Uterus (tissue), 4 donors: Measurements from ENCODE around the gene ARHGEF10L. TPM values are rescaled to one million over a fixed set of nuclear protein-coding genes. Genes with fewer than 3 reads are reported as not detected.

Source experiments
- DNase-seq, 2 donors: peaks; one replicate each; pipeline ENCODE4 v3.0.0-alpha.2; 2019 to 2020
- H3K27ac ChIP-seq, 2 donors: fragments of 200-600 bp; sonication (generic); 1 replicate in 1 of 2; 2 replicates in 1 of 2; pipeline ENCODE4 v1.5.1; 2016 to 2018
- H3K27me3 ChIP-seq, 2 donors: fragments of 200-600 bp; sonication (generic); one replicate each; pipeline ENCODE4 v1.5.1; 2018 to 2019; ENCODE audit warnings: control low read depth in 1 of 2
- H3K36me3 ChIP-seq, 2 donors: fragments of 200-600 bp; sonication (generic); one replicate each; pipeline ENCODE4 v1.5.1; 2019; ENCODE audit warnings: control low read depth in 1 of 2
- H3K4me1 ChIP-seq, 2 donors: fragments of 200-600 bp; sonication (generic); one replicate each; pipeline ENCODE4 v1.5.1; 2018 to 2019; ENCODE audit warnings: control low read depth in 1 of 2
- H3K4me3 ChIP-seq, 2 donors: fragments of 200-600 bp; sonication (generic); 1 replicate in 1 of 2; 2 replicates in 1 of 2; pipeline ENCODE4 v1.5.1; 2018 to 2019; ENCODE audit warnings: mild to moderate bottlenecking in 1 of 2
- H3K9me3 ChIP-seq, 2 donors: fragments of 200-600 bp; sonication (generic); one replicate each; pipeline ENCODE4 v1.5.1; 2019; ENCODE audit warnings: control low read depth in 1 of 2
- POLR2A ChIP-seq, 2 donors: fragments of 450-650 bp; IDR thresholded peaks; one replicate each; pipeline ENCODE4 v1.6.1; 2016; ENCODE audit warnings: antibody characterized with exemption in 2 of 2, mild to moderate bottlenecking in 1 of 2, moderate library complexity in 1 of 2
- intact Hi-C: fragments of 100-400 bp; cut with DNase I; formaldehyde crosslinking; loops from one replicate; pipeline ENCODE4 v1.15.1; 2023; ENCODE audit warnings: low total_unique reads
- total RNA-seq, 4 donors: library from RNA; depleted of rRNA in 3 of 4; stranded (reverse); fragments of >200 nt in 3 of 4; gene quantifications; one replicate each; pipeline versions ENCODE4 v1.1.0 to v1.2.4, GENCODE V29; 2014 to 2023
- TF ChIP-seq, protein P1 (sequence below), 4 experiments: fragments of 200-600 bp in 2 of 4; fragments of 450-650 bp in 2 of 4; sonication (generic) in 2 of 4; IDR thresholded peaks; one replicate each; pipeline ENCODE4 v1.5.1; 2016 to 2019; ENCODE audit warnings: antibody characterized with exemption in 4 of 4, mild to moderate bottlenecking in 2 of 4, moderate library complexity in 1 of 4
- donor health status: DM: yes; HTN: yes; CAD: no.

ARHGEF10L gene
- total RNA-seq, 4 donors from 2014 or later = 5.6 to 61.9 (median 19.1) TPM

- intact Hi-C loops = no loop called here
- Histone ChIP-seq H3K36me3 (no peaks in the 10 kb centered on the region), H3K4me1 (no peaks in the 10 kb centered on the region)
These were observed 93.2 kb downstream of the ARHGEF10L start for GRCh38 chr1:17632541-17633184.

DNA sequence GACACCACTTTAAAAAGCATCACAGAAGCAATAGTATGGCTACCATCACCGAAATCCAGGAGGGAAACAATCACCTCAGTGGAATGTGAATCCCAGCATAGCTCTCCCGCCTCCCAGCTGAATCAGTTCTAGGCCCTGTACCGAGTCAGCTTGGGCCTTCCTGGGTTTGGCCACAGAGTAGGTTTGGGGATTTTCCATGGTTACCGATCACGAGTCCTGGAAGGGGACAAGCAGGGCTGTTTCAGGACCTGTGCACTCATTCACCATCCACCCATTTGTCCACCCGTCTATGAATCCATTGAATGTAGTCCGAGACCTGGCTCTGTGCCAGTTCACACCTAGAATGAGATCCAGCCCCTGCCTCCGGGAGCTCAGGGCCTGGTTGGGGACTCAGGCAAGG lies 94.2 kb downstream of the ARHGEF10L start:
- no peak for DNase-seq
- H3K9me3 ChIP-seq = no peaks in the 10 kb centered on the region
- H3K36me3 ChIP-seq = no peaks in the 10 kb centered on the region
- intact Hi-C loops = no loop called here
- H3K4me3 ChIP-seq = no peak overlapping the region
- TF ChIP-seq, protein P1, sequence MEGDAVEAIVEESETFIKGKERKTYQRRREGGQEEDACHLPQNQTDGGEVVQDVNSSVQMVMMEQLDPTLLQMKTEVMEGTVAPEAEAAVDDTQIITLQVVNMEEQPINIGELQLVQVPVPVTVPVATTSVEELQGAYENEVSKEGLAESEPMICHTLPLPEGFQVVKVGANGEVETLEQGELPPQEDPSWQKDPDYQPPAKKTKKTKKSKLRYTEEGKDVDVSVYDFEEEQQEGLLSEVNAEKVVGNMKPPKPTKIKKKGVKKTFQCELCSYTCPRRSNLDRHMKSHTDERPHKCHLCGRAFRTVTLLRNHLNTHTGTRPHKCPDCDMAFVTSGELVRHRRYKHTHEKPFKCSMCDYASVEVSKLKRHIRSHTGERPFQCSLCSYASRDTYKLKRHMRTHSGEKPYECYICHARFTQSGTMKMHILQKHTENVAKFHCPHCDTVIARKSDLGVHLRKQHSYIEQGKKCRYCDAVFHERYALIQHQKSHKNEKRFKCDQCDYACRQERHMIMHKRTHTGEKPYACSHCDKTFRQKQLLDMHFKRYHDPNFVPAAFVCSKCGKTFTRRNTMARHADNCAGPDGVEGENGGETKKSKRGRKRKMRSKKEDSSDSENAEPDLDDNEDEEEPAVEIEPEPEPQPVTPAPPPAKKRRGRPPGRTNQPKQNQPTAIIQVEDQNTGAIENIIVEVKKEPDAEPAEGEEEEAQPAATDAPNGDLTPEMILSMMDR (IDR thresholded peaks at IDR 0.05) = no peak
- no peaks in the 10 kb centered on the region for H3K4me1 ChIP-seq
- H3K27ac ChIP-seq = no peak overlapping the region
- no peaks in the 10 kb centered on the region for H3K27me3 ChIP-seq

More at GRCh38 chr1:17632541-17633184, 93.2 kb downstream of the ARHGEF10L start:
- H3K27ac ChIP-seq = no peak overlapping the region
- no peak for DNase-seq
- H3K9me3 ChIP-seq = no peaks in the 10 kb centered on the region
- no peak for TF ChIP-seq POLR2A (IDR thresholded peaks at IDR 0.05)
- TF ChIP-seq, protein P1 (IDR thresholded peaks at IDR 0.05) = no peak
- H3K4me3 ChIP-seq = no peak overlapping the region
- H3K27me3 ChIP-seq = no peaks in the 10 kb centered on the region

- no peak for DNase-seq
- Histone ChIP-seq H3K27ac (no peak overlapping the region), H3K4me3 (no peak overlapping the region), H3K27me3 (no peaks in the 10 kb centered on the region), H3K9me3 (no peaks in the 10 kb centered on the region), H3K36me3 (no peaks in the 10 kb centered on the region), H3K4me1 (no peaks in the 10 kb centered on the region)
- TF ChIP-seq, protein P1 (IDR thresholded peaks at IDR 0.05) = no peak
- TF ChIP-seq POLR2A (IDR thresholded peaks at IDR 0.05) = no peak
- intact Hi-C loops = no loop called here
These were observed 95.8 kb downstream of the ARHGEF10L start for GRCh38 chr1:17635276-17635675.

- H3K9me3 ChIP-seq = no peaks in the 10 kb centered on the region
- H3K27ac ChIP-seq = no peak overlapping the region
- TF ChIP-seq POLR2A (IDR thresholded peaks at IDR 0.05) = no peak
- TF ChIP-seq, protein P1 (IDR thresholded peaks at IDR 0.05) = no peak
- no peak for DNase-seq
- no peaks in the 10 kb centered on the region for H3K4me1 ChIP-seq
- intact Hi-C loops = no loop called here
- no peaks in the 10 kb centered on the region for H3K27me3 ChIP-seq
- no peak overlapping the region for H3K4me3 ChIP-seq
- no peaks in the 10 kb centered on the region for H3K36me3 ChIP-seq
These were observed 96.3 kb downstream of the ARHGEF10L start for GRCh38 chr1:17635811-17636210.

DNA sequence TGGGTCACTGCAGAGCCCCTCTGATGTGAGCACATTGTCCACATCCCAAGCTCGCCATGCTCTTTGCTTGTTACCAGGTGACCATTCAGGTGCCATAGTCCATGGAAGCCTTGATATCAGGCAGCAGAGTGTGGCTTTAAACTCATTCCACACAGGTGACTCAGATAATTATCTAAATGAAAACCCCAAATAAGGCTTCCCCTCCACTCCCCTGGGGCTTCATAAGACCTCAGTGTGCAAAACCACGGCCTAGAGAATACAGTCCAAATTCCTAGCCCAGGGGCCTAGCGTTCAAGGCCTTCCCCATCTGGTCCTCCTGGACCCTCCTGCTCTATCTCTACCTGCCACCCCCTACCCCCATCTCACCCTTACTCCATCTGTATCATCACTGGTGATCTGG lies 97.1 kb downstream of the ARHGEF10L start:
- H3K27me3 ChIP-seq = no peaks in the 10 kb centered on the region
- DNase-seq = no peak
- no peak for TF ChIP-seq POLR2A (IDR thresholded peaks at IDR 0.05)
- TF ChIP-seq, protein P1 (IDR thresholded peaks at IDR 0.05) = no peak
- H3K4me1 ChIP-seq = no peaks in the 10 kb centered on the region
- H3K36me3 ChIP-seq = no peaks in the 10 kb centered on the region
- H3K27ac ChIP-seq = no peak overlapping the region
- no peak overlapping the region for H3K4me3 ChIP-seq
- intact Hi-C loops = no loop called here
- no peaks in the 10 kb centered on the region for H3K9me3 ChIP-seq
